Forelimb muscle (tissue), 1 donor: ENCODE measurements around the gene CEL. TPM values are rescaled to one million over a fixed set of nuclear protein-coding genes. Genes with fewer than 3 reads are reported as not detected.
"Not testable (repeated sequence)": the region's sequence is repeated elsewhere in the genome, so short reads cannot be mapped to it uniquely, and the experiment has no call there.

Experiments
- DNase-seq: peaks from one replicate; pipeline ENCODE4 v3.0.0-alpha.2; 2013; ENCODE audit warnings: low read depth
- polyA plus RNA-seq: library from polyadenylated mRNA; unstranded; fragments of 120-200 nt; gene quantifications from one replicate; pipeline ENCODE4 v1.2.1, GENCODE V29; 2013; ENCODE audit not compliant: insufficient read length

The CEL gene
- 1.8 TPM for polyA plus RNA-seq

GRCh38 chr9:133061764-133062145 lies at the start of gene CEL:
TSS of gene CEL (plus strand) at chr9:133061981. CDS start at chr9:133062003, 22 bp downstream.
- DNase-seq: not testable (repeated sequence)

GRCh38 chr9:133014696-133015095 lies 47.1 kb upstream of the CEL start:
- no peak for DNase-seq

- no peak for DNase-seq
These were observed 38.5 kb upstream of the CEL start for GRCh38 chr9:133023117-133023890.

GRCh38 chr9:133026426-133026825 lies 35.4 kb upstream of the CEL start:
- no peak for DNase-seq

GRCh38 chr9:133027134-133027533 lies 34.6 kb upstream of the CEL start:
- no peak for DNase-seq

GRCh38 chr9:133028221-133028620 lies 33.6 kb upstream of the CEL start:
- no peak for DNase-seq

GRCh38 chr9:133029994-133030316 lies 31.8 kb upstream of the CEL start:
- DNase-seq: no peak

GRCh38 chr9:133030317-133031129 lies 31.3 kb upstream of the CEL start, which contains the start of gene GTF3C5:
TSS of gene GTF3C5 (plus strand) at chr9:133030997. CDS start at chr9:133031012, 15 bp downstream.
- DNase-seq: peak; percentile 98

GRCh38 chr9:133031130-133031422 lies 30.7 kb upstream of the CEL start:
- DNase-seq: no peak

- no peak for DNase-seq
These were observed 30.3 kb upstream of the CEL start for GRCh38 chr9:133031496-133031911.

GRCh38 chr9:133032171-133032570 lies 29.6 kb upstream of the CEL start:
- no peak for DNase-seq

GRCh38 chr9:133035669-133036068 lies 26.1 kb upstream of the CEL start:
- DNase-seq: no peak

GRCh38 chr9:133037775-133038515 lies 23.8 kb upstream of the CEL start:
- no peak for DNase-seq

- not testable (repeated sequence) for DNase-seq
These were observed 20.8 kb upstream of the CEL start for GRCh38 chr9:133040892-133041479.

- no peak for DNase-seq
These were observed 19.8 kb upstream of the CEL start for GRCh38 chr9:133041958-133042357.

- DNase-seq: no peak
These were observed 19.1 kb upstream of the CEL start for GRCh38 chr9:133042676-133043075.

GRCh38 chr9:133043449-133044035 lies 18.2 kb upstream of the CEL start:
- DNase-seq: no peak

- DNase-seq: no peak
These were observed 17.7 kb upstream of the CEL start for GRCh38 chr9:133044125-133044524.

- DNase-seq: no peak
These were observed 17.1 kb upstream of the CEL start for GRCh38 chr9:133044661-133045060.

GRCh38 chr9:133045132-133045531 lies 16.6 kb upstream of the CEL start:
- DNase-seq: no peak

- no peak for DNase-seq
These were observed 15.4 kb upstream of the CEL start for GRCh38 chr9:133046196-133046899.
